Tongue (tissue), 2 donors: ENCODE results near the gene GGN. TPM values are rescaled to one million over a fixed set of nuclear protein-coding genes. Genes with fewer than 3 reads are reported as not detected.
A peak's percentile ranks its signal among the peaks of the same experiment; 100 is the strongest.
"Not testable (repeated sequence)": the region's sequence is repeated elsewhere in the genome, so short reads cannot be mapped to it uniquely, and the experiment has no call there.

Experiments
- DNase-seq: peaks from one replicate; pipeline ENCODE4 v3.0.0-alpha.2; 2015
- total RNA-seq: library from RNA; depleted of rRNA; stranded (reverse); fragments of >200 nt; gene quantifications from one replicate; pipeline ENCODE4 v1.2.3, GENCODE V29; 2014

The GGN gene
- total RNA-seq, 1 donor from 2014 or later = not detected

DNA sequence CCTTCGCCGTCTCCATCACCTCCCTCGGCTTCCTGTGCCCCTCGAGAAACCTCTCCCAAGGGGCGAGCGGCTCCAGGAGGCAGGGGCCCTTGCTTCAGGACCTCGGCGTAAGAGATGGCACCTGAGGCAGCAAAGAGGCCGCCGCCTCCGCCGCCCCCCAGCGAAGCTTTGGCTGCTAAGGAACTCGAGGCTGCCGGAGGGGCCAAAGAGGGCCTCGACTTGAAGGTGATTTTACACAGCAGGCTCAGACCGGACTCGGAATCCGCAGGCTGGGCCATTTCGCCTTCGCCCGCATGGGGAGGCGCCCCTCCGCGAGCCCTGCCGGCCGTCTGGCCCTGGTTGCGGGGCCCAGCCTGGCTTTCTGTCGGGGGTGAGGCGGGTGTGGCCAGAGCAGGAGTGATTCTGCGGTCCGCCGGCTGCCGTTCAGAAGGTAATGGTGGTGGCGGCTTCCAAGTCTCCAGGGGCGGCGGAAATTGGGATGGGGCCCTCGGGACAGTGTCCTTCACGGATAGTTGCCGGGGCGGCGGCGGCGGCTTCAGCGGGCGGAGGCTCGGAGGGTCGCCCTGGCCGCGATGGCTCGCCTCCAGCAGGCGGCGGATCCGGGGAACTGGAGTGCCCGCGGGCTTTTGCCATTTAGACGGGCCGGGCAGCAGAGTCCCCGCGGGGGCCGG, 1.4 kb downstream of the GGN start:
- no peak for DNase-seq

- DNase-seq = no peak
Observed at GRCh38 chr19:38385804-38386257, 2.0 kb downstream of the GGN start.

DNA sequence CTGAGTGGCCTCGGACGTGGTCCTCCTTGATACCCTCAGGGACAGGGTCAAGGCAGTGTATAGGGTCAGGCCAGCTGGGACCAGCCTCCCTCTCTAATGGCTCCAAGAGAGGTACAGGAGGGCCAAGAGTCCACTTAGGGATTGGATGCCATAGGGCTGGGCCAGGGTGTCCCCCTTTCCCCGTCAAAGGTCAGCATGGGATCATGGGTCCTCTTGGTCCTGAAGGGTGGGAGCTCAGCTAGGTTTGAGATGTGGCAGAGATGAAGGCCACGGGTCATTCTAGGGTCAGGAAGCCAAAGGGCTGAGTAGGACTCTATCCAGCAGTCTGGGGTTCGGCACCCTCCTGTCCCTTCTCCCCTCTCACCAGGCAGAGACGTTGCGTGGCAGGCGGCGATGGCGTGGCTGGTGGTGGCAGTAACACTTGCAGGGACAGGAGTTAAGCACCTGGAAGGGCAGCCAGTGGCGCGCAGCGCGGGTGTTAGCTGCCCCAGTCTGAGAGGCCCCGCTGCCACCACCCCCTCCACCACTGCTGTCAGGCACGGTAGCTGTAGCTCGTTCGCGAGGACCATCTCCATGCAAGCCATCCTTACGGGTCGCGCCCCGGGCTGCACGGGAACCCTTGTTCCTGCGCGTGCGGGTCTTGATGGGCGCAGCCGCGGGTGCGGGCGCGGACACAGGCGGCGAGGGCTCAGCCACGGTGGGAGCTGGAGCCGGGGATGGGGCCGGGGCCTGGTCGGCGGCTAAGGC, 2.6 kb downstream of the GGN start:
- DNase-seq = no peak

GRCh38 chr19:38384209-38385027, 3.4 kb downstream of the GGN start:
- DNase-seq = no peak

- no peak for DNase-seq
Observed at GRCh38 chr19:38383743-38384142, 4.1 kb downstream of the GGN start.

DNA sequence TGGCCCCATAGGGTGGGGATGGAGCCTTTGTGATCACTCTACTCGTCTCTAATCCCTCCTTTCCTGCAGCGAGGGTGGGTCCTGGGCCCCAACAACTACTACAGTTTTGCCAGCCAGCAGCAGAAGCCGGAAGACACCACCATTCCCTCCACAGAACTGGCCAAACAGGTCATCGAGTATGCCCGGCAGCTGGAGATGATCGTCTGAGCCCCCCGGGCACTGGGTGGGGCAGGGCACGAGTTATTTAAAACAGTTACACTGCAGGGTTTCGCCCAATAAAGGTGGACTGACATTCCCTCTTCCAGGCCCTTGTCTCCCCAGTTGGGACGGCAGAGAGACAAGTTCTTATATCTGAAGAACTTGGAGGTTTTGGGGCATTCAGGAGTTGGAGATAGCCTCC, 4.7 kb downstream of the GGN start:
- no peak for DNase-seq

GRCh38 chr19:38381138-38381537, 6.7 kb downstream of the GGN start:
- no peak for DNase-seq

- DNase-seq = no peak
Observed at GRCh38 chr19:38378866-38379265, 9.0 kb downstream of the GGN start.

DNA sequence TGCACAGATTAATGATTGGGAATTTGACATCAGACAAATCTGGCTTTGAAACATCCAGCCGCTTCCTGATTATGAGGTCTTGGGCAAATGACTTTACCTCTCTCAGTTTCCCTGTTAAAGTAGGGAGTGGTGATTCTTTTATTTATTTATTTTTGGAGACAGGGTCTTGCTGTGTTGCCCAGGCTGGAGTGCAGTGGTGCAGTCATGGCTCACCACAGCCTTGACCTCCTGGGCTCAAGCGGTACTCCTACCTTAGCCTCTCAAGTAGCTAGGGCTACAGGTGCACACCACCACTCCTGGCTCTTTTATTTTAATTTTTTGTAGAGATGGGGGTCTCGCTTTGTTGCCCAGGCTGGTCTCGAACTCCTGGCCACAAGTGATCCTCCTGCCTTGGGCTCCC, 10.8 kb downstream of the GGN start:
- DNase-seq = no peak

DNA sequence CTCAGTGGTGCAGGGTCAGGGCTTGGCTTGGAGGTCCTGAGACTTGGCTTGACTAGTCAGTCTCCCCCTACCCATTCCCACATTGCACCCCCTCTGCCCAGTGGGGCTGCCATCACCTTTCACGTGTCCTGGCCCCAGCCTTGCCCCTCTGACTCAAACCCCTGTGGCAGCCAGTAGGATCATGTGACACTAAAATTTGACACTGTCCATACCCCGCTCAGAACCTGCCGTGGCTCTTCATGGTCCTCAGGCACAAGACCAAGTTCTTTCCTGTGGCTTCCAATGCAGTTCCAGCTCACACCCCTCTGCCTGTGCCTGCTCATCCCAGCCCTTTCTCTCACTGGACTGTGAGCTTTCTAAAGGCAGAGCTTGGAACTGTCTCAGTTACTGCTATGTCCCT, 11.3 kb downstream of the GGN start:
- no peak for DNase-seq

DNA sequence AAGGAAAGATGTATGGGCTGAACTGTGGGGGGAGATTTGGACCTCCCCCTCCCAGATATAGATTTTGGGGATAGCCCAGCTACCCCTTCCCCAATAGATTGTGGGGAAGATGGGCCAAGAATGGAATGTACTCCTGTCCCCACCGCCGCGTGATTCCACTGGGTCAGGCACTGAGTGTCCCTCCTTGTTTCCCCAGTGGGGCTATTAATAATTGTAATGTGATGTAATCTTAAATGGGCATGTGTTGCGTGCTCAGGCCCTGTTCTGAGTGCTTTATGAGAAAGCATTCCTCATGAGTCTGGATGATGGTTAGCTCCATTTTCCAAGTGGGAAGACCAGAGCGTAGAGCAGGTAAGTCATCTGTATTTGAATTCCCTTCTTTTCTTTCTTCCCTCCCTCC, 12.1 kb downstream of the GGN start:
- no peak for DNase-seq

- DNase-seq = no peak
Observed at GRCh38 chr19:38375098-38375493, 12.7 kb downstream of the GGN start.

DNA sequence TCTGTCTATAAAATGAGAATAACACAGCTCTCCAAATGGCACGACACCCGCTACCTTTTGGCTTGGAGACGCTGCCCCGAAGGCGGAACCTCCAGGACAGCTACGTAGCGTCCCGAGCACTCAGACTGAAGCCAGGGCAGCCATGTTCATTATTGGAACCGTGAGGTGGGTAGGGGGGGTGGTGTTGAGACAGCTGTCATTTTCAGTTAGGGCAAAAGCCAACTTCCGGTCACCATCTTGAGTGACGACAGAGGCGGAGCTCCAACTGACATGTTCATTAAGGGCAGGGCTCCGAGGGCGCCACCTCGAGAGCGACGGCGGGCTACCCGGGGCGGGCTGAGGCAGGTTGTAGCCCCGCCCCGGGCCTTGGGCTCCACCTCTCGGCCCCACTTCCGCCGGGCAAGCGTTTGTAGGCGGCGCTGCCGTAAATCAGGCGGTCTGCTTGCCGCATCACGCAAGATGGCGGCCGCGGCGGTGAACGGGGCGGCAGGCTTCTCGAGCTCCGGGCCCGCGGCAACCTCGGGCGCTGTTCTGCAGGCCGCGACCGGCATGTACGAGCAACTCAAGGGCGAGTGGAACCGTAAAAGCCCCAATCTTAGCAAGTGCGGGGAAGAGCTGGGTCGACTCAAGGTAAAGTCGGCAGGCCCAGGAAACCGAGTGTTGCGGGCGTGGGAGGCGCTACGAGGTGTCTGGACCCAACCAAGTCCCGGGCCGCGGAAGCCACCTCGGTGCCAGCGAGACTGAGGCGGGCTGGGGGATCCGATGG, 13.3 kb downstream of the GGN start, which contains the start of gene PSMD8:
Gene PSMD8, plus strand, starts transcription at position 240 of the 766 bp plus-strand sequence. Its CDS starts 31 bp downstream, at position 271.
- peak; percentile 100 for DNase-seq

DNA sequence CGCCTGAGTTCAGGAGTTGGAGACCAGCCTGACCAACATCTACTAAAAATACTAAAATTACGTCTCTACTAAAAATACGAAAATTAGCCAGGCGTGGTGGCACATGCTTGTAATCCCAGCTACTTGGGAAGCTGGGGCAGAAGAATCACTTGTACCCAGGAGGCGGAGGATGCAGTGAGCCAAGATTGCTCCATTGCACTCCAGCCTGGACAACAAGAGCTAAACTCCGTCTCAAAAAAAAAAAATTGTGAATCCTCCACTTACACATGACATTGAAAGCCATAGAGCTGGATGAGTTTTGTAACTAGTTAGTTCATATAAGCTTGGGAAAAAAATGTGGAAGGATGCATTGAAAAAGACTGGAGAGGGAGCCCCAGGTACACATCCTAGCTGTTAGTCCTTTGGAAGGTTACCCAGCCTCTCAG, 13.9 kb downstream of the GGN start:
- no peak for DNase-seq

- no peak for DNase-seq
Observed at GRCh38 chr19:38371081-38371480, 16.8 kb downstream of the GGN start.

DNA sequence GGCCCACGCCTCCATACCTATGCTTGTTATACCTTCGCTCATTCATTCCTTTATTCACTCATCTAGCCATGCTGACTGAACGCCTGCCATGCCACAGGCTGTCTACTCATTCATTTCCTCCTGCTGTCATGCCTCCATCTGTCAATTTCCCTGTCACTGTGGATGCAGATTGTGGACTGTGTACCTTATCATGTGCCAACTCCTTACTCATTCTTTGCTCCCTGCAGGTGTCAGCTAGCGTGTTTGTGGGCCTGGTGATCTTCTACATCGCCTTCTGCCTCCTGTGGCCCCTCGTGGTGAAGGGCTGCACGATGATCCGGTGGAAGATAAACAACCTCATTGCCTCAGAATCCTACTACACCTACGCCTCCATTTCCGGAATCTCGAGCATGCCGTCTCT, 17.5 kb downstream of the GGN start:
- DNase-seq = no peak

DNA sequence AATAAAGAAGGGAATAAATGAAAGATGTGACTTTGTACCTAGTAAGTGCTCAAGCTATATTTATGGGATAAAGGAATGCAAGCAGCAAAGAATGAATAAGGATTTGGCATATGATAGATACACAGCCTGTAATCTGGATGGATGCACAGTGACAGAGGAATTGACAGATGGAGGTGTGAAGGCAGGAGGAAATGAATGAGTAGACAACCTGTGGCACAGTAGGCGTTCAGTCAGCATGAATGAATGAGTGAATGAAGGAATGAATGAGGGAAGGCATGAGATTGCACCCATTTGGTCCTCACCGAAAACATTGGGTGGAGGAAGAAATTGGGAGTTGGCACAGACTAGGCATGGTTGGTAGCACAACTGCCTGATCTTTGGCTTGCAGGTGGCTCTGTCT, 18.2 kb downstream of the GGN start:
- DNase-seq = no peak

DNA sequence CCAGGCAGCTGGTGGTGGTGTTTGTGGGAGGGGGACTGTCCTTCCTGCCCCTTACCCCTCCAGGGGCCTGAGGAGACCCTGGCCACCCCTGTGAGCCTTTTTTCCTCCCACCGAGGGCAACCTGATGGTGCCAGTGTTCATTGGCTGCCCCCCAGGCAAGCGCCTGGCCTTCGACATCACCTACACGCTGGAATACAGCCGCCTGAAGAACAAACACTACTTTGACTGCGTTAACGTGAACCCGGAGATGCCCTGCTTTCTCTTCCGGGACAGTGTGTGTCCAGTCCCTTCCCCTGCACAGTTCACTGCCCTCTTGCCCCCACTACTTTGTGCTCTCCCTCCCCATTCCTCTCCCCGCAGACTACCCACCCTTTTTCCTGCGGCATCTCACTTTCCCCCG, 20.8 kb downstream of the GGN start:
- no peak for DNase-seq

- DNase-seq = not testable (repeated sequence)
Observed at GRCh38 chr19:38362946-38363688, 24.7 kb downstream of the GGN start.

DNA sequence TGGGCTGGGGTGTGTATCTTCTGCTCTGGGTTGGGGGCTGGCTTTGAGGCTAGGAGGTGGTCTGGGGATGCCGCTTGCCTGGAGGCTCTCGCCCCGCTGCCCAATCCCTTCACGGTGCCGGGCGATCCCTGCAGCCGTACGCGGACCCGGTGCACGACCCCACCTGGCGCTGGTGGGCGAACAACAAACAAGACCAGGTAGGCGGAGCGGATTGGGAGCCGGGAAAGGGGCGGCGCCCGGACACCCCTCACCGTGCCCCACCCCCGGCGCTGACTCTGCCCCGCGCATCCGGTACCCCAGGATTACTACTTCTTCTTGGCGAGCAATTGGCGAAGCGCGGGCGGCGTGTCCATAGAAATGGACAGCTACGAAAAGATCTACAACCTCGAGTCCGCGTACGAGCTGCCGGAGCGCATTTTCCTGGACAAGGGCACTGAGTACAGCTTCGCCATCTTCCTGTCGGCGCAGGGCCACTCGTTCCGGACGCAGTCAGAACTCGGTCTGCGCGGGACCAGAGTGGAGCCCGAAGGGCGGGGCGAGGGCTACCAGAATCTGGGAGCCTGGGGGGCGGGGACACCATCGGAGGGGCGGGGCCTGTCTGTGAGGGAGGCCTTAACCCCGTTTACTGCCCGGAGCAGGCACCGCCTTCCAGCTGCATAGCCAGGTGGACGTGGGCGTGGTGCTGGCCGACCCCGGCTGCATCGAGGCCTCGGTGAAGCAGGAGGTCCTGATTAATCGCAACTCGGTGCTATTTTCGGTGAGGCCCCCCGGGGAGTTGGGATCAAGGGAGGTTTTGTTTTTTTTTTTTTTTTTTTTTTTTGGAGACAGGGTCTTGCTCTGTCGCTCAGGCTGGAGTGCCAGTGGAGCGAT, 25.5 kb downstream of the GGN start:
- peak; percentile 54 for DNase-seq
